Stimulated activated CD4-positive, alpha-beta T cell treated with anti-CD3 and anti-CD28 coated beads, TNF-alpha, amount 100 ng/mL, for 4 hours (primary cell): ENCODE measurements around the gene CAMK2A.

ENCODE experiments used
- DNase-seq, 3 experiments: peaks; one replicate each; pipeline ENCODE4 v3.0.0-alpha.2; 2020; ENCODE audit warnings: low read depth in 3 of 3

Gene CAMK2A

DNA sequence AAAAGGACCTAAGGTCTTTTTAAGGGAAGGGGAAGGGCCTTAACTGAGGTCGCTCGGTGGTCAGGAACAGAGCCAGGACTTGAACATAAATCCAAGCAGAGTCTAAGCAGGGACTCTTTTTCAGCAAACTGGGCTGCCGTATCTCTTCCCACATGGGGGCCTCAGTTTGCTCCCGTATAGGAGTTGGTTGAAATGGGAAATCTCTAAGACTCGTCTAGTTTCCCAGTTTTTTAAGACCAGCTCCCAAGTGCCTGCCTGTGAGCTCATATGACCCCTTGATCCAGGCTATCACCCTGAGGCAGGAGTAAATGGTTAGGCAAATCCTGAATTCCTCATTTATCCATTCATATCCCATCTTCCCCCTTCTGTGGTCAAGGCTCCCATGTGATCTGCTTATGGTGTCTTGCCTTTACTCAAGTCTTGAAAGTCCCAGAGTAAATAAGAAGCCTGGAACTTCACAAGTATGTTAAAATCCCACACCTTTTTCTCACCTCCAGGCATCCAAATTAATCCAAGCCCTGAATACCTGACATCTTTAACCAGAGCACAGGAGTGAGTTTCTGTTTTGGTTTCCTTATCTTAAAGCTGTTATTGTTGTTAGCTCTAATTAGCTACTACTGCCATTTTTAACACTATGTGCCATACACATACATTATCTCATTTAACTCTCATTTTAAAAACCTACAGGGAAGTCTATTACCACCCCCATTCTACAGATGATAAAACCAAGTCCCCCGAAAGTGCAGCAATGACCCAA lies 10.2 kb upstream of the CAMK2A start:
- DNase-seq, result no peak

DNA sequence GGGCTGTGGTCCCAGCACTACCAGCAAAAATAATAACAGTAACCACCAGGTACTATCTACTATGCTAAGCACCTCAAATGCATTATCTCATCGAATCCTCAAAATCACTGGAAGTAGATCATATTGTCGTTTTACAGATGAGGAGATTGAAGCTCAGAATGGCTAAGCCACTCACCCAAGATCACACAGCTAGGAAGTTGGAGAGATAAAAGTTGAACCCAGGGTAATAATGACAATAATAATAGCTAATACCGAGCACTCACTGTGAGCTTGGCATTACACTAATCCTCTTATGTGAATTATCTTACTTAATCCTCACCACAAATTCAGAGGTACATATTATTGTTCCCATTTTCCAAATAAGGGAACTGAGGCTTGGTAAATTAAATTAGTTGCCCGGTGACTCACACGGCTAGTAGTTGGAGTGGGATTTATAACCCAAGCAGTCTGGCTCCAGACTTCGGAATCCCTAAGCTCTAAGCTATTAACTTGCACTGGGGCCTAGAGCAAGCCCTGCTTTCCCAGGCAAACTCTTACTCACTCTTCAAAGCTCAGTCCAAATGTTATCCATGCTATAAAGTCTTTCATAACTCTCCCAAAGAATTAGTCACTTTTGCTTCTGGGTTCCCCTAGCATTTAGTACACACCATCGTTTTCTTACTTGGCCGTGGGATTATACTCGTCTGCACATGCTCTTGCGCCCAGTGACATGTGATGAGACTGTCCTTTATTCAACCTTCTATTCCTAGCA lies 9.3 kb upstream of the CAMK2A start:
- no peak for DNase-seq

DNA sequence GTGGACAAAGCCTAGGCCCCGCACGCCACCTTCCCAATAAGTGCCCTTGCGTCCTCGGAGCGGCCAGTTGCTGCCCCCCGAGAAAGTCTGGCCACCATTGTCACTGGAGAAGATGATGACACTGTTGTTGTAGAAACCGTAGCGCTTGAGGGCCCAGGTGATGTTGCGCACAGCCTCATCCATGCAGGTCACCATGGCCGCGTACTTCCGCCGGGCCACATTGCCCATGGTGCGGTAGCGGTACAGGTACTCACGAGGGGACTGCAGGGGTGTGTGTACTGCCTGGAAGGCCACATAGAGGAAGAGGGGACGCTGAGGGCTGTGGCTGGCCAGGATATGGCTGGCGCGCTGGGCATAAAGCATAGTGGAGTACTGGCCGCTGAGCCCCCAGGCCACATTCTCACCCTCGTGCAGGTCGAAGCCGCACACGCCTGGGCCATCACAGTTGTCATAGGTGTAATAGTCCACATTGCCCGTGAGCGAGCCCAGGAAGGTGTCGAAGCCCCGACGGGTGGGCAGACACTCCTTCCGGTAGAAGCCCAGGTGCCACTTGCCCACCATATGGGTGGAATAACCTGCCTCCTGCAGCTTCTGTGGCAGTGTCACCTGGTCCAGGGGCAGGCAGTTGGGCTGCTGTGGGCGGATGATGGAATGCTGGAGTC lies 8.5 kb upstream of the CAMK2A start:
- DNase-seq, result no peak

DNA sequence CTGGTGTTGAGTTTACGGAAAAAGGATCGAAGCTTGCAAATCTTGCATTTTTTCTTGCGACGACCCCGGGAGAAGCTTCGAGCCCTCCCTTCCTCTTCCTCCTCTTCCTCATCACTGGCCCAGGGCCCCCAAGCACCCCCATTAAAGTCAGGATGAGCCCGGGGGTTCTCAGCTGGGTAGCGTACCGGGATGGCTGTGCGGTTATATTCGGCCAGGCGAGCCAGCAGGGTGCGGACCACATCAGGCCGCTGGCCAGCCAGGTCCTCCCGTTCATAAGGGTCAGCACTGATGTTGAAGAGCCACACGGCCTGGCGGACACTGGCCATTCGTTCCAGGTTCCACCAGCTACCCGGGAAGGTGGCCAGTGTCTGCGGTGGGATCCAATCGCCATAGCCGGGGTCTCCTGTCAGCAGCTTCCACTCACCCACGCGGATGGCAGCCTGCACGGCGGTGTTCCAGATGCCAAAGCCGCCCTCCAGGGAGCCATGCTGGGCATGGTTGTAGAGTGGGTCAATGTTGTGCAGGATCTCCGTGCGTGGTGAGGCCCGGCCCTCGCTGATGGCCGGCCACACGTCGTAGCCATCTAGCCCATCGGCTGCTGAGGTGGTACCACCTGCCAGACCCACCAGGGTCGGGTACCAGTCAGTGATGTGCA lies 7.8 kb upstream of the CAMK2A start:
- no peak for DNase-seq

DNA sequence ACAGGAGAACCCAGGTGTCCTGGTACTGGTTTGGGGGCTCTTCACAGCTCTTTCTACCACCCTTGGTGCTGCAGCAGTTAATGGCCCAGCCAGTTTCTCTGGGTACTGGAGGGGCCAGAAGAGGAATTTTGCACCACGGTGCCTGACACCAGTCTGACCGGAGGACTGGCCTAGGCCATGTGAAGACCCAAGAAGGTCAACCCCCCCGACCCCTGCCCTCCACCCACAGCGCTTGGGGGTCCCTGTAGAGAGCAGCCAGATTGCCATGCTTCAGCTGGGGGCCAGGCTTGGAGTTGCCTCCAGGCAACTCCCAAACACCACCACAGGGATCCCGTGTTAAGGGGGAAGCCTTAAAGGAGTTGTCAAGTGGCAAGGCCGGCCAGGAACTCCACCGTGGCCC lies 6.9 kb upstream of the CAMK2A start:
- no peak for DNase-seq

DNA sequence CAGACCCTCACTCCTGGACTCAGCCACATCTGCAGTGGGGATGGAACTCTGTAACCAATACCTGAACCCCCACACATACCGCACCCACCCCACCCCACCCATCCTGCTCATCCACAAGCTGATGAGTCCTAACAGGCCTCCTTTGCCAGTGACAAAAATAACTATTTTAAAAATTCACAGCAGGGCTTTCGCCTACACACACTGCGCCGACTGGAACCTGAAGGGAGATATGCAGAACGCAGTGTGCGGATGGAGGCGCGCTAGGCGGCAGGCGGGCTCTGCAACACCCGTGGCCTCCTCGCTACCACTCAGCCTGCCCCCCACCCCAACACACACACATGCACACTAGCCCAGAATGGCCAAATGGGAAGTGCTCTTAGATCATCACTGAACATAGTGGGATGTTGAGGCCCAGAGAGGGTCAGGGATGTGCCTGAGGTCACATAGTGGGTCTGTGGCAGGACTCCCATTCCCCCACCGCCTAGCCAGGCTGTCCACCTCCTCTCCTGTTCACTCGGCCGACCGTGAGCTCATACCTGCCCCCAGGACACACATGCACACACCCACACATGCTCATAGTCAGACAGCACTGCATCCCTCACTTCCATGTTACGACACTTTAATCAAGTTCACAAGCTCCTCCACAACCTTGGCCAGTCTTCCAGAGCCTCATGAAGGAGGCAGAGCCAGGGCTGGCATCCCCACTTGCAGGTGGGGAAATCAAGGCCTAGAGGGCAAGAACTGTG lies 6.3 kb upstream of the CAMK2A start:
- no peak for DNase-seq

DNA sequence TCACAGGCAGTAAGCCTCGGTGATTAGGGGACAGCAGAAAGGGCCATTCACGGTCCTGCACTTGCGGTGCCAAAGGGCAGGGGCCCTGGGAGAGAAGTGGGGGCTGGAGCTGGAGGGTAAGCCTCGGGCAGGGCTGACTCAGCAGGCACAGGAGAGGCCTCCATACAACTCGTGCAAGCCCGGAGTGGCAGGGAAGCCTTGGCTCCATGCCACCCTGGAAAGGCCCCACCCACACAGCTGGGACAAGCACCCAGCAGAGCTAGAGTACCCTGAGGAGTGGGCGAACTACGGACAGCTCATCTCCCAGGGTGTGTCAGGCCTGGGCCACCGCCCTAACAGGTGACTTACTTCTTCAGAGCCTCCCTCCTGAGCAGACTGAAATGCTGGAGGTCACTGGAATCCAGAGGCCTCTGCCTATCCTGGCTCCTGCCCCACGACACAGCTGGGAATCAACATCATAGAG lies 5.6 kb upstream of the CAMK2A start:
- DNase-seq, result no peak

DNA sequence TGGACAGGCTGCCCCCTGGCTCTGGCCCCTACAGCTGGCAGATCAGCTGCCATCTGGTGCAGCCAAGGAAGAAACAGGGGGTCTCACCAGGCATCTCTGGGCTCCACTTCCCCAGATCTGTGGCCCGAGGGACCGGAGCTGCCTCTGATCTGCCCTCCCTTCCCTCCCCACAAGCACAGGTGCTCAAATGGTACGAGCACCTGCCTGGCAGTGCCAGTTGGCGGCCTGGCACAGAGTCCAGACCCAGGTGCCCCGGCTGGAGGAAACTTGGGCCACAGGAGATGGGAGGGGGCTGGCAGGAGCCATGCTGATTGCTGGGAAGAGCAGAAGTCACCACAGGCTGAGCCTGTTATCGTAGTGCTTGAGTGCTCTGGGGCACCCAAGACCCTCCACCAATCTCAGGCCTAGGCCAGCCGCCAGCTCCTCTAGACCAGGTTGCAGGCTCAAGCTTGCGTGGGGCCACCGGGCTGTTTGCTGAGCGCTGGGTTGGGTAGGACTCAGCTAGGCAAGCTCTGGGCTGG lies 5.0 kb upstream of the CAMK2A start:
- no peak for DNase-seq

DNA sequence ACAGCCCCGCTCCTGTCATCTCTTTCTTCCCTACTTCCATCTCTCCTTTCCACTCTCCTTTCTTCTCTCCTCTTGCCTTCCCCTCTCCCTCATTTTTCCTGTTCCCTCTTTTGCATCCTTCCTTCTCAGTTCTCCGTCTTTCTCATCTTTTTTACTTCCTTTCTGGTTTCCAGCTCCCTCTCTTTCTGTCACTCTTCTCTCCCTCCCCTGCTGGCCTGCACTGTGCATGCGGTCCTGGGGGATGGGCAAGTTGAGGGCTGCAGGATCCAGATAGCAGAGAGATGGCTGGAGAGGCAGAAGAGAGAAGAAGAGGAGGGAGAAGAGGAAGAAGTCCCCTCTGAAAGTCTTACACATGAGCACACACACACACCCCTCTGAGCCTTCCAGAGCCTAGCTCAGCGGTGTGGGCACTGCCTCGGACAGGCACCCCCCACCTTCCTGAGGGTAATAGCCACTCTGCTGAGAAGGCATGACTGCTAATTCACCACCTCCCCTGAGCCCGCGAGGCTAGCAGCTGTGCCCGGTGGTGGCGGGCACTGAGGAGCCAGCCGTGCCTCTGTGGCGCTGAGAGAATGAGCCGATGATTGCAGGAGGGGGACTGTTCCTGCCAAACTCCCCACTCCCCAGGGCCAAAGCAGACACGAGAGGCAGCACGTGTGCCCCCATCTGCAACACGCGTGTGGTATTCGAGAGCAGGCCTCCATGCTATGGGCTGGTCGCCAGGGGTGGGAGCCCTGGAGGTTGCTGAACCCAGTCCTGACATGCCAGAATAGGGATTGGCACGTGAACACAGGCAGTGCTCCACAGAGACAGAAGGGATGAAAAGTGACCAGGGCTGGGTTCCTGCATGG lies 3.7 kb upstream of the CAMK2A start:
- DNase-seq, result no peak

DNA sequence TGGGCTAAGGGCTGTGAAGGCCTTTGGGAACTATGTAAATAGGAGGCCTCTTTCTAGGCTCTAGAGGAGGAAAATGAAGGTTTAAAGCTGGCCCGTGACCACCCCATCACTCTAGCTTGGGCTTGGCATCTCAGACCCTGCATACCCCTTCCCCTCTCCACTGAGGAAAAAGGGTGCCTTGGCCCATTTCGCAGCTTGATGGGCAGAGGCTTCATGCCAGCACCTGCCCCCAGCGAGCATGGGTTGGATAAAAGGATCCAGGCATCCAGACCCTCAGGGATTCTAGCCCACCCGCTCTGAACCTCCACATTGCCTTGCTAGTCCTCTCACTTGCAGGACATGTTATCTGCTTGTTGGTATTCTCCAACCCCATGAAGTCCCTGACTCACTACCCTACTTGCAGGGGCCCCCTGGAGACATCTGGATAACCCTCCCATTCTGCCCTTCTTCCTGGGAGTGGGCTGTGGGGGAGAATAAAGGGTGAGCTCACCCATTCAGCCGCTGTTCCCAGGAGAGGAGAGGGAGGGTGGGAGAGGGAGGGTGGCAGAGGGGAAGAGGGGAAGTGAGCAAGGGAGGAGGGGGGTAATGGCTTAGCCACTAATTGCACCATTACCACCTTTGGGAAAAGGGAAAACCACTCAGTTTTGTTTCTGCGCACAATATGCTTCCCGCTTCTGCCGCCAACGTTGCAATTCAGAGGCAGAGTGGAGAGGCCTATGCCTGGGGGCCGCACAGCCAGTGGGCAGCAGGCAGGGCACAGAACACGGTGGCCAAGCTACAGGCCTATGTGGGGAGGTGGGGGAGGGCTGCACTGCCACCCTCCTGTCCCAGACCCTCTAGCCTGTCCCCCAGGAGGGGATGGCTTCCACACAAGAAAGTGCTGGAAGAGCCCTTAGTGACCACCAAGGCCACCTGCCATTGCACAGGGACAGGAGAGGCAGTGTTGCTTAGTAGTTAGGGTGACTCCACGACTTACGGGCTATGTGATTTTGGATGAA lies 2.1 kb upstream of the CAMK2A start:
- no peak for DNase-seq

DNA sequence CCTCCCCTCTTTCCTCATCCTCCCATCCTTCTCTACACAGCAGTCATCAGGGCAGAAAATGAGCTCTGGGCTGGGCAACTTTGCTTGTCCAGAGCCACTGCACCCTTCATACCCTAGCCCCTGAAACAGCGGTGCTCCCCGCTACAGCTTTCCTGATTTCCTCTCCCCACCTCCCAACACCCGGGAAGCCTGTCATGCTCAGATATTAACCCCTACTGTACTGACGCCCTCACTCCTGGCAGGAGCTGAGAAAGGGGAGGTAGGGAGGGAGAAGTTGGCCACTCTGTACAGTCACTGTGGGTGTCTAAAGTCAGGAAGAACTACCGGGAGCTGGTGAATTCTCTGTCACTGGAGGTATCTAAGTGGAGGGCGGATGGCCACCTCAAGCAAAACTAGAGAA lies 782 bp downstream of the CAMK2A start:
- DNase-seq, result no peak

DNA sequence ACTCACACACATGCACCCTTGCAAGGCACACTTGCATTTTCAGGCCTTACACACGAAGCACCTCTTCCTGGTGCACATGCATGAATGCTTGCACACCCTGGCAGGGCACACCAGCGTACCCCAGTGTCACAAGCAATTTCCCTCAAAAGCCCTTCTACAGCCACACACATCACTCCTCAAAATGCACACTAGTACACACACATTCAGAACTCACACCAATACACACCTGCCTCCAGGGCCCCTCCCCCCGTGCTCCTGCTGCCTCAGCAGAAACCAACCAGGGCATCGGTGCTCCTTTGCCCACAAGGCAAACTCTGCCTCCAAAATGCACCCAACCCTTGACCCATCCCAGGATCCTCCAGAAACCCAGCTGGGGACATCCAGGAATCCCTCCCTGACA lies 1.2 kb downstream of the CAMK2A start:
- no peak for DNase-seq

DNA sequence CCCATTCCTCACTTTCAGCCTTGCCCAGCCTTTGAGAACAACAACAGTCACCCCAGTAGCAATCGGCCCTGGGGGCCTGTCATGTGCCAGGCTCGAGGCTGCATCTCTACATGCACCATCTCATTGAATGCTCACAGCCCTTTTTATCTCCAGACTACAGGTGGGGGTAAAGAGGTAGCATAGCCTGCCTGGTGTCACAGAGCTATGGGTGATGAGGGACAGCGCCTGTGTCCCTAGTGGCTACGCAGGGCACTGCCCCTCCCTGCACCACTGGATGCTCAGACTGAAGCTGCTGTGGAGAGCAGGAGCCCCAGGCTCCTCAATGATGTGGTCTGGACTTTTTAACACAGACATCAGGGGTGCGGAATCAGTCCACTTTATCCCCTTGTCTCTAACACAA lies 2.8 kb downstream of the CAMK2A start:
- no peak for DNase-seq

DNA sequence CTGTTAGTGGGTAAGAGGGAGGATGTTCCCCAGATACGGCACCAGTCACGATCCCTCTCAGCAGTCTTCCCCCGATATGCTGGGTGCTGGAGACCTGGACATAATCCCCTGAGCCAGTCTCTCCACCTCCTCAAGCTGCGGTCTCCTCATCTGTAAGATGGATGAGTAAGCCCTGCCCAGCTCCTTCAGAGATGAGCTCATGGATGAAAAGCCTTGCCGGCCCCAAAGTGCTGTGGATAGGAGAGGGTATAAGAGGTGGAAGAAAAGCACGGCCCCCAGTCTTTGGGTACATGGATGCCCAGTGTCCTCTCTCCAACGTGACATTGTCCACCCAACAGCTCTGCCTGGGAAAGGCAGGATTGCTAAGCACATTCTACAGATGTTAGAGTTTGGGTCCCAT lies 4.5 kb downstream of the CAMK2A start:
- no peak for DNase-seq

DNA sequence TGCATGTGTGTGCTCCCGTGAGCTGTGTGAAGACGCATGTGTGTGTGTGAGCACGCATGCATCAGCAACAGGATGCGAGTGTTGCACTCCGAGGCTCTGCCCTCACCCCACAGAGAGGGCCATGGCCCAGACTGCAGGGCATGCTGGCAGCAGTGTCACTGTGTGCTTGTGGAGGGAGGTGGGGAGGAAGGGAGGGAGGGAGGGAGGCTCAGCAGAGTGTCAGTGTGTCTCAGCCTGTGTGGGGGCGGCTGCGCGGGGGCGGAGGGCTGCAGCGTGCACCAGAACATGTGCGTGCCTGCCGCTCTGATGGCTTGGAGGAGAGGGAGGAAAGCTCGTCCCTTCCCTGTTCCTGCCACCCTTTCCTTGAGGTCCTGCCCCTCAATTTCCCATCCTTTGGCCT lies 5.3 kb downstream of the CAMK2A start:
- no peak for DNase-seq

DNA sequence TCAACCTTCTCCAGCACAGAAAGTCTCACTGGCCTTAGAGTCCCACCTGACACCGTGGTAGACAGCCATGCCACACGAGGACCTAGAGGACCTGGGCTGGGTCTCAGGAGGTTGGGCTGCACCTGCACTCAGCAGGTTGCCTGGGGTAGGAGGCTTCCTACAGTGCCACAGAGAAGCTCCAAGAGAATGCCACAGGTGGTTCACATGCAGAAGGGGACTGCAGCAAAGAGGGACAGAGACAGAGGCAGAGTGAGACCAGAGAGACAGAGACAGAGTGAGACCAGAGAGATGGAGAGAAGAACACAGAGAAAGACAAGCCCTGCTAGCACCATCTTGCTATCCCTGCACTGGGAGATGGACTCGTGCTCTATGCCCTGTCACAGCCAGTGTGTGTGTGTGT lies 5.7 kb downstream of the CAMK2A start:
- no peak for DNase-seq

DNA sequence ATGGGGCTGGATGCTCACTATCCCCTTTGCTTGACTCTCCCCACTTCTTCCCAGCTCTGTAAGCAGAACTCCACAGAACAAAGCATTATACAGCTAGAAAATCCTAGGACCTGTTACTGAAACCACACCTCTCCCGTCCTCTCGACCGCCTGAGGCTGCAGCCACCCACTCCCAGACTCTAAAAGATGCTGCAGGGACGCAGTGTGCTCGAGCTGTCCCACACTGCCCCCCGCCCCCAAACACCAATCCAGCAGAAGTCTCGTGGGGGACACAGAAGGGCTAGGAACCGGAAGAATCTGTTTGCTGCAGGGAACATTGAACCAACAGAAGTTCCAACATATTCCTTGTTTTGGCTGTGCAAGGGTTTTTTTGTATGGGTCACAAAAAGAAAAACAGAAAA lies 7.6 kb downstream of the CAMK2A start:
- no peak for DNase-seq

DNA sequence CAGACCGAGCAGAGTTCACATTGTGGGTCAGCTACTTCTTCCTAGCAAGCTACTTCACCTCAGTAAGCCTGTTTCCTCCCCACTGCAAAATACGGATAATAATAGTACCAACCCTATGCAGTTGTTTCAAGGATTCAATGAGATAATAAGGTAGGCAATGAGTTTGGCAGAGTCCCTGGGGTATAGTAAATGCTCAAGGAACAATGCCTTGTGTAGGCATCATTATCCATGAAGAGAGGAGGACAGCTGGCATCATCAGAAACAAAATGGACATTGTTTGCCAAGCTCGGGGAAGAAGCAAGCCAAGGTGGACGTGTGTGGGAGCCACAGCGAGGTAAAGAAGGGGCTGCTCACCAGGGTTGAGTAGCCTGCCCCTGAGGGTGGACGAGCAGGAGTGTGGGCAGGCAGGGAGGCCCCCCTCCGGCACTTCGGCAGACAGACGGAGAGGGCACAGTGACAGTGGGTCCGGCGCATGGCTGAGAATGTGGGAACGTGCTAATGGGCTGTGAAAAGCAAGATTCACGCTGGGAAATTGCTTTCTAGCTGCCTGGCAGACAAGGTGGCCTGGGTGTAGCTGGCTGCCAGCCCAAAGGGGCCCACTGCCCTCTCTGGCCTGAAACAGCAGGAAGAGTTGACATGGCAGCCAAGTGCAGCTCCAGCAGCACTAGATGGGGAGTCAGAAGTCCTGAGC lies 10.1 kb downstream of the CAMK2A start:
- no peak for DNase-seq

DNA sequence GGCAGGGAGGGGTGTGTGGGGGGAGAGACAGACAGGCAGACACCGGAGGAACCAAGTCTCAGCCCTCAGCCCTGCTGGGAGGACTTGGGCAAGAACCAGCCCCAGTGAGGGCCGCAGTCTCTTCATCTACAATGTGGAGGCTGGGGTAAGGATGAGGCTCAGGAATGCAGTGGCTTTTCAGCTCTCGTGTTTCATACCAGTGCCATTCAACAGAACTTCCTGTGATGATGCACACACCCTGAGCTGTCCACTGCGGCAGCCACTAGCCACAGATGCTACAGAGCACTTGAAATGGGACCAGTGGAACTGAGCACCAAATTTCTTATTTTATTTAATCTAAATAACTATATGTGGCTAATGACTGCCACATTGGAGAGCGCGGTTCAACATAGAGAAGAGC lies 10.7 kb downstream of the CAMK2A start:
- no peak for DNase-seq
